Measurements from ENCODE around the gene MSL3.

Gene MSL3

GRCh38 chrX:11757719-11758399 lies at the start of gene MSL3:
Gene MSL3, plus strand, starts transcription at chrX:11758237. Its CDS starts 27 bp downstream, at chrX:11758264.
- Histone ChIP-seq H3K9me3 (ENCODE audit: control insufficient read depth in 1 of 2, low read length in 2 of 2) (no peaks in the 10 kb centered on the region), H3K4me1 (ENCODE audit: control insufficient read depth in 1 of 2, insufficient read depth in 2 of 2, low read length in 2 of 2) (peaks cover 0 to 10% of the 10 kb centered on the region in 2 donors), H3K36me3 (ENCODE audit: control insufficient read depth in 1 of 2, insufficient read depth in 2 of 2, low read length in 2 of 2) (peaks cover 0 to 10% of the 10 kb centered on the region in 2 donors), H3K4me3 (ENCODE audit: low read depth in 1 of 2, low read length in 2 of 2) (peak within 1 kb of the TSS; percentile 75 to 87), H3K27me3 (ENCODE audit: low read depth, low read length) (no peaks in the 10 kb centered on the region), H3K27ac (ENCODE audit: low read length) (peak within 1 kb of the TSS; percentile 91)

- no peak overlapping the region for H3K27ac ChIP-seq (ENCODE audit: low read length)
- H3K27me3 ChIP-seq (ENCODE audit: low read depth, low read length) = no peaks in the 10 kb centered on the region
- no peaks in the 10 kb centered on the region for H3K9me3 ChIP-seq (ENCODE audit: control insufficient read depth in 1 of 2, low read length in 2 of 2)
- H3K36me3 ChIP-seq (ENCODE audit: control insufficient read depth in 1 of 2, insufficient read depth in 2 of 2, low read length in 2 of 2) = no peaks in the 10 kb centered on the region
- no peak overlapping the region for H3K4me3 ChIP-seq (ENCODE audit: low read depth in 1 of 2, low read length in 2 of 2)
- no peaks in the 10 kb centered on the region for H3K4me1 ChIP-seq (ENCODE audit: control insufficient read depth in 1 of 2, insufficient read depth in 2 of 2, low read length in 2 of 2)
Measured at GRCh38 chrX:11722304-11722703, 35.7 kb upstream of the MSL3 start.

GRCh38 chrX:11724122-11725017 lies 33.7 kb upstream of the MSL3 start:
- no peak overlapping the region for H3K4me3 ChIP-seq (ENCODE audit: low read depth in 1 of 2, low read length in 2 of 2)
- no peak overlapping the region for H3K27ac ChIP-seq (ENCODE audit: low read length)
- no peaks in the 10 kb centered on the region for H3K27me3 ChIP-seq (ENCODE audit: low read depth, low read length)
- H3K36me3 ChIP-seq (ENCODE audit: control insufficient read depth in 1 of 2, insufficient read depth in 2 of 2, low read length in 2 of 2) = no peaks in the 10 kb centered on the region
- H3K4me1 ChIP-seq (ENCODE audit: control insufficient read depth in 1 of 2, insufficient read depth in 2 of 2, low read length in 2 of 2) = no peaks in the 10 kb centered on the region
- no peaks in the 10 kb centered on the region for H3K9me3 ChIP-seq (ENCODE audit: control insufficient read depth in 1 of 2, low read length in 2 of 2)

GRCh38 chrX:11725631-11726442 lies 32.2 kb upstream of the MSL3 start:
- no peaks in the 10 kb centered on the region for H3K9me3 ChIP-seq (ENCODE audit: control insufficient read depth in 1 of 2, low read length in 2 of 2)
- no peak overlapping the region for H3K27ac ChIP-seq (ENCODE audit: low read length)

GRCh38 chrX:11728556-11728955 lies 29.5 kb upstream of the MSL3 start:
- Histone ChIP-seq H3K27ac (ENCODE audit: low read length) (no peak overlapping the region), H3K27me3 (ENCODE audit: low read depth, low read length) (no peaks in the 10 kb centered on the region), H3K4me1 (ENCODE audit: control insufficient read depth in 1 of 2, insufficient read depth in 2 of 2, low read length in 2 of 2) (no peaks in the 10 kb centered on the region), H3K36me3 (ENCODE audit: control insufficient read depth in 1 of 2, insufficient read depth in 2 of 2, low read length in 2 of 2) (no peaks in the 10 kb centered on the region), H3K9me3 (ENCODE audit: control insufficient read depth in 1 of 2, low read length in 2 of 2) (no peaks in the 10 kb centered on the region), H3K4me3 (ENCODE audit: low read depth in 1 of 2, low read length in 2 of 2) (no peak overlapping the region)

More at GRCh38 chrX:11725631-11726442, 32.2 kb upstream of the MSL3 start:
- H3K36me3 ChIP-seq (ENCODE audit: control insufficient read depth in 1 of 2, insufficient read depth in 2 of 2, low read length in 2 of 2) = no peaks in the 10 kb centered on the region
- no peaks in the 10 kb centered on the region for H3K27me3 ChIP-seq (ENCODE audit: low read depth, low read length)
- no peak overlapping the region for H3K4me3 ChIP-seq (ENCODE audit: low read depth in 1 of 2, low read length in 2 of 2)
- H3K4me1 ChIP-seq (ENCODE audit: control insufficient read depth in 1 of 2, insufficient read depth in 2 of 2, low read length in 2 of 2) = no peaks in the 10 kb centered on the region

- no peak overlapping the region for H3K4me3 ChIP-seq (ENCODE audit: low read depth in 1 of 2, low read length in 2 of 2)
- no peaks in the 10 kb centered on the region for H3K36me3 ChIP-seq (ENCODE audit: control insufficient read depth in 1 of 2, insufficient read depth in 2 of 2, low read length in 2 of 2)
- no peaks in the 10 kb centered on the region for H3K27me3 ChIP-seq (ENCODE audit: low read depth, low read length)
- H3K4me1 ChIP-seq (ENCODE audit: control insufficient read depth in 1 of 2, insufficient read depth in 2 of 2, low read length in 2 of 2) = no peaks in the 10 kb centered on the region
- no peak overlapping the region for H3K27ac ChIP-seq (ENCODE audit: low read length)
- H3K9me3 ChIP-seq (ENCODE audit: control insufficient read depth in 1 of 2, low read length in 2 of 2) = no peaks in the 10 kb centered on the region
Measured at GRCh38 chrX:11733614-11734013, 24.4 kb upstream of the MSL3 start.

- H3K36me3 ChIP-seq (ENCODE audit: control insufficient read depth in 1 of 2, insufficient read depth in 2 of 2, low read length in 2 of 2) = no peaks in the 10 kb centered on the region
- H3K9me3 ChIP-seq (ENCODE audit: control insufficient read depth in 1 of 2, low read length in 2 of 2) = no peaks in the 10 kb centered on the region
- H3K27ac ChIP-seq (ENCODE audit: low read length) = no peak overlapping the region
- H3K4me3 ChIP-seq (ENCODE audit: low read depth in 1 of 2, low read length in 2 of 2) = no peak overlapping the region
- no peaks in the 10 kb centered on the region for H3K27me3 ChIP-seq (ENCODE audit: low read depth, low read length)
- no peaks in the 10 kb centered on the region for H3K4me1 ChIP-seq (ENCODE audit: control insufficient read depth in 1 of 2, insufficient read depth in 2 of 2, low read length in 2 of 2)
Measured at GRCh38 chrX:11739776-11740175, 18.3 kb upstream of the MSL3 start.

GRCh38 chrX:11740794-11741193 lies 17.2 kb upstream of the MSL3 start:
- Histone ChIP-seq H3K4me3 (ENCODE audit: low read depth in 1 of 2, low read length in 2 of 2) (no peak overlapping the region), H3K27me3 (ENCODE audit: low read depth, low read length) (no peaks in the 10 kb centered on the region), H3K4me1 (ENCODE audit: control insufficient read depth in 1 of 2, insufficient read depth in 2 of 2, low read length in 2 of 2) (no peaks in the 10 kb centered on the region), H3K36me3 (ENCODE audit: control insufficient read depth in 1 of 2, insufficient read depth in 2 of 2, low read length in 2 of 2) (no peaks in the 10 kb centered on the region), H3K27ac (ENCODE audit: low read length) (no peak overlapping the region), H3K9me3 (ENCODE audit: control insufficient read depth in 1 of 2, low read length in 2 of 2) (no peaks in the 10 kb centered on the region)

- no peaks in the 10 kb centered on the region for H3K27me3 ChIP-seq (ENCODE audit: low read depth, low read length)
- no peak overlapping the region for H3K4me3 ChIP-seq (ENCODE audit: low read depth in 1 of 2, low read length in 2 of 2)
- no peak overlapping the region for H3K27ac ChIP-seq (ENCODE audit: low read length)
- H3K9me3 ChIP-seq (ENCODE audit: control insufficient read depth in 1 of 2, low read length in 2 of 2) = no peaks in the 10 kb centered on the region
- no peaks in the 10 kb centered on the region for H3K36me3 ChIP-seq (ENCODE audit: control insufficient read depth in 1 of 2, insufficient read depth in 2 of 2, low read length in 2 of 2)
- H3K4me1 ChIP-seq (ENCODE audit: control insufficient read depth in 1 of 2, insufficient read depth in 2 of 2, low read length in 2 of 2) = no peaks in the 10 kb centered on the region
Measured at GRCh38 chrX:11741574-11741973, 16.5 kb upstream of the MSL3 start.

- no peak overlapping the region for H3K4me3 ChIP-seq (ENCODE audit: low read depth in 1 of 2, low read length in 2 of 2)
- no peaks in the 10 kb centered on the region for H3K4me1 ChIP-seq (ENCODE audit: control insufficient read depth in 1 of 2, insufficient read depth in 2 of 2, low read length in 2 of 2)
Measured at GRCh38 chrX:11745881-11746280, 12.2 kb upstream of the MSL3 start.

GRCh38 chrX:11750046-11750445 lies 8.0 kb upstream of the MSL3 start:
- no peaks in the 10 kb centered on the region for H3K27me3 ChIP-seq (ENCODE audit: low read depth, low read length)
- no peaks in the 10 kb centered on the region for H3K9me3 ChIP-seq (ENCODE audit: control insufficient read depth in 1 of 2, low read length in 2 of 2)
- no peaks in the 10 kb centered on the region for H3K4me1 ChIP-seq (ENCODE audit: control insufficient read depth in 1 of 2, insufficient read depth in 2 of 2, low read length in 2 of 2)
- H3K4me3 ChIP-seq (ENCODE audit: low read depth in 1 of 2, low read length in 2 of 2) = no peak overlapping the region
- H3K36me3 ChIP-seq (ENCODE audit: control insufficient read depth in 1 of 2, insufficient read depth in 2 of 2, low read length in 2 of 2) = no peaks in the 10 kb centered on the region
- H3K27ac ChIP-seq (ENCODE audit: low read length) = no peak overlapping the region

More at GRCh38 chrX:11745881-11746280, 12.2 kb upstream of the MSL3 start:
- Histone ChIP-seq H3K36me3 (ENCODE audit: control insufficient read depth in 1 of 2, insufficient read depth in 2 of 2, low read length in 2 of 2) (no peaks in the 10 kb centered on the region), H3K27ac (ENCODE audit: low read length) (no peak overlapping the region), H3K9me3 (ENCODE audit: control insufficient read depth in 1 of 2, low read length in 2 of 2) (no peaks in the 10 kb centered on the region), H3K27me3 (ENCODE audit: low read depth, low read length) (no peaks in the 10 kb centered on the region)

All from muscle layer of duodenum (tissue), 2 donors.